PC-9 (cell line): Measurements from ENCODE around the gene SACS. TPM values are rescaled to one million over a fixed set of nuclear protein-coding genes. Genes with fewer than 3 reads are reported as not detected.

Experiments used
- BruUV-seq: library from RNA; stranded (reverse); fragments of 400-500 nt; replicated peaks from 2 replicates; lab custom pipeline; 2021; lab: Mats Ljungman, UMichigan
- CTCF ChIA-PET: fragments of 300-600 bp; sonication (Branson Sonifier 250); formaldehyde crosslinking; loops from one replicate; lab custom pipeline; 2022; ENCODE audit warnings: antibody characterized with exemption; lab: Charles Lee
- POLR2A ChIA-PET: fragments of 300-600 bp; sonication (Branson Sonifier 250); formaldehyde crosslinking; loops from one replicate; lab custom pipeline; 2022; ENCODE audit warnings: antibody characterized with exemption; ENCODE audit not compliant: unreplicated experiment; lab: Charles Lee
- DNase-seq, 2 experiments: peaks; one replicate each; pipeline versions ENCODE4 v3.0.0 to v3.0.0-alpha.2; 2015 to 2022; ENCODE audit warnings: mixed read lengths in 1 of 2
- H2AFZ ChIP-seq: fragments of 200-600 bp; sonication (generic); 2 replicates; pipeline ENCODE4 v1.8.1; 2017; ENCODE audit warnings: antibody characterized with exemption
- H3F3A ChIP-seq: fragments of 200-600 bp; sonication (generic); 2 replicates; pipeline ENCODE4 v1.8.1; 2017; ENCODE audit warnings: antibody characterized with exemption, mild to moderate bottlenecking, low read depth; ENCODE audit not compliant: insufficient read depth
- H3K27ac ChIP-seq: fragments of 200-600 bp; sonication (generic); 2 replicates; pipeline ENCODE4 v1.6.1; 2016; ENCODE audit warnings: mixed run types
- H3K27me3 ChIP-seq: fragments of 200-600 bp; sonication (generic); 2 replicates; pipeline ENCODE4 v1.6.1; 2016; ENCODE audit warnings: low read depth, mixed run types; ENCODE audit not compliant: insufficient read depth
- H3K36me3 ChIP-seq: fragments of 200-600 bp; sonication (generic); 2 replicates; pipeline ENCODE4 v1.6.1; 2016; ENCODE audit warnings: low read depth, mixed run types
- H3K4me1 ChIP-seq: fragments of 200-600 bp; sonication (generic); replicated peaks from 2 replicates; pipeline ENCODE4 v1.6.1; 2016; ENCODE audit warnings: mixed run types; ENCODE audit not compliant: insufficient read depth
- H3K4me2 ChIP-seq: fragments of 200-600 bp; sonication (generic); 2 replicates; pipeline ENCODE4 v1.6.1; 2017; ENCODE audit warnings: mixed run types
- H3K4me3 ChIP-seq: fragments of 200-600 bp; sonication (generic); 2 replicates; pipeline ENCODE4 v1.6.1; 2016; ENCODE audit warnings: mixed run types
- H3K79me2 ChIP-seq: fragments of 200-600 bp; sonication (generic); 2 replicates; pipeline ENCODE4 v1.6.1; 2017; ENCODE audit warnings: low read depth, mixed run types
- H3K9me2 ChIP-seq: fragments of 200-600 bp; sonication (generic); 2 replicates; pipeline ENCODE4 v1.8.1; 2017; ENCODE audit warnings: mild to moderate bottlenecking; ENCODE audit not compliant: insufficient read depth
- H3K9me3 ChIP-seq: fragments of 200-600 bp; sonication (generic); 2 replicates; pipeline ENCODE4 v1.8.1; 2016; ENCODE audit warnings: low read depth; ENCODE audit not compliant: insufficient read depth
- H4K20me1 ChIP-seq: fragments of 200-600 bp; sonication (generic); 2 replicates; pipeline ENCODE4 v1.8.1; 2017; ENCODE audit not compliant: insufficient read depth
- CTCF ChIP-seq: fragments of 200-600 bp; sonication (generic); conservative IDR thresholded peaks from 2 replicates; pipeline ENCODE4 v1.6.1; 2017; ENCODE audit warnings: mixed run types, antibody characterized with exemption, mild to moderate bottlenecking, moderate library complexity
- EZH2 ChIP-seq: fragments of 200-600 bp; sonication (generic); IDR thresholded peaks from 2 replicates; pipeline ENCODE4 v1.8.0; 2017; ENCODE audit warnings: antibody characterized with exemption, low read depth
- intact Hi-C: fragments of 100-400 bp; cut with micrococcal nuclease; formaldehyde crosslinking; loops from one replicate; pipeline ENCODE4 v1.10.0; 2022; ENCODE audit not compliant: unreplicated experiment
- total RNA-seq: library from RNA; stranded (reverse); gene quantifications from 2 replicates; pipeline ENCODE4 v1.2.3, GENCODE V29; 2021

SACS gene
- total RNA-seq, 1 experiment from 2014 or later = 1.4 TPM

GRCh38 chr13:23385931-23386330 lies 47.6 kb downstream of the SACS start:
- Histone ChIP-seq H3K79me2 (no peaks in the 10 kb centered on the region), H3K9me3 (no peaks in the 10 kb centered on the region; the same call in 1 of the 2 replicates), H3K27ac (no peak overlapping the region), H2AFZ (no peak overlapping the region), H3K36me3 (no peaks in the 10 kb centered on the region), H3K4me2 (no peak overlapping the region), H3K9me2 (no peaks in the 10 kb centered on the region), H3K27me3 (peaks cover 45% of the 10 kb centered on the region), H3F3A (no peaks in the 10 kb centered on the region), H3K4me1 (no peaks in the 10 kb centered on the region), H3K4me3 (no peak overlapping the region), H4K20me1 (no peaks in the 10 kb centered on the region)
- CTCF ChIA-PET = no interaction called here
- no peak for TF ChIP-seq CTCF
- no peak for TF ChIP-seq EZH2
- POLR2A ChIA-PET = no interaction called here
- no peak for DNase-seq
- no TSS peak for BruUV-seq
- intact Hi-C loops = no loop called here

DNA sequence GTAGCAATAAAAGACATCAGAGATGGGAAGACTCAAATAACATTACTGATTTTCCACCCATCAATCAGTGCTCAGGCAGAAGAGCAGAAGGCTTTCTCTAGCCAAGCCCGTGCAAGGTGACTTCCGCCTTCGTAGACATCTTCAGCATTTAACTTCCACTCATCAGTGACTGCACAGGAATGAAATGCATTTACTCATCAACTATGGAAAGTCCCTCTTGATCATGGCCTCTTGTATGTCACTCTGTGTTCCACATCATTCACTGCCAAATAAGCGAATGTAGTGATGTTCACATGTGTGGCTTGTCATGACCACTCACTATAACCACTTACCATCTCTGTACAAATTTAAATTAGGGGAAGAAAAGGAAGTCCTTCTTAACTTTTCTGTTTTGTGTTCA lies 49.4 kb downstream of the SACS start:
- TF ChIP-seq CTCF = no peak
- TF ChIP-seq EZH2 = no peak

DNA sequence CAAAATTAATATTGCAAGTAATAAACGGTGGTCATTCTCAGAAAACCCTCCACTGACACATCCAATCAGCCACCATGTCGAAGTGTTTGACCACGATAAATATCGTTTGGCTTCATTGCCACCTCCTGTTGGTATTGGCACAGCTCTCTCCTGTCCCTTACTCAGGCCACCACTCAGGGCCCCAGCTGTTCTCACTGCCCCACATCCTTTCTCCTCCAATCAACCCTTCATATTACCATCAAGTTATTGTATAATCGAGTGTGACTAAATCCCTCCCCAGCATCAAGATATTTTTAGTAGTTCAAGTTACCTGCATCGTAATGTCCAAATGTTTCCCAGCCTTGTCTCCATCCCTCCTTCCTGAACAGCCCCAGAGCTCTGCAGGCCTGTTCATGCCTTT lies 50.4 kb downstream of the SACS start:
- Histone ChIP-seq H3K4me1 (no peaks in the 10 kb centered on the region), H4K20me1 (no peaks in the 10 kb centered on the region), H3K9me3 (no peaks in the 10 kb centered on the region), H3K4me2 (no peak overlapping the region), H3K79me2 (no peaks in the 10 kb centered on the region), H3K36me3 (no peaks in the 10 kb centered on the region), H2AFZ (no peak overlapping the region), H3K27me3 (peaks cover 28% of the 10 kb centered on the region; the same call in 1 of the 2 replicates), H3K9me2 (no peaks in the 10 kb centered on the region), H3K4me3 (no peak overlapping the region), H3K27ac (no peak overlapping the region), H3F3A (no peaks in the 10 kb centered on the region)
- TF ChIP-seq EZH2 (no peak), CTCF (no peak)
- ChIA-PET POLR2A (no interaction called here), CTCF (no interaction called here)
- DNase-seq = no peak
- BruUV-seq = no TSS peak
- intact Hi-C loops = no loop called here

More for the DNA sequence above, 49.4 kb downstream of the SACS start:
- H3K9me2 ChIP-seq = no peaks in the 10 kb centered on the region
- no peaks in the 10 kb centered on the region for H3K79me2 ChIP-seq
- no peaks in the 10 kb centered on the region for H3K9me3 ChIP-seq
- H3K4me3 ChIP-seq = no peak overlapping the region
- intact Hi-C loops = no loop called here
- no TSS peak for BruUV-seq
- ChIA-PET POLR2A (no interaction called here), CTCF (no interaction called here)
- H2AFZ ChIP-seq = no peak overlapping the region
- no peak overlapping the region for H3K27ac ChIP-seq
- H3F3A ChIP-seq = no peaks in the 10 kb centered on the region
- no peaks in the 10 kb centered on the region for H3K4me1 ChIP-seq
- H3K27me3 ChIP-seq = peaks cover 28% of the 10 kb centered on the region; the same call in 1 of the 2 replicates
- H3K36me3 ChIP-seq = no peaks in the 10 kb centered on the region
- H4K20me1 ChIP-seq = no peaks in the 10 kb centered on the region
- no peak overlapping the region for H3K4me2 ChIP-seq
- no peak for DNase-seq
